Lower leg skin (tissue), 3 donors: ENCODE data around the gene CCDC187.

Experiments used
- POLR2A ChIP-seq, 2 donors: fragments of 450-650 bp; IDR thresholded peaks; one replicate each; pipeline ENCODE4 v1.6.1; 2016 to 2017; ENCODE audit warnings: antibody characterized with exemption in 2 of 2, mild to moderate bottlenecking in 1 of 2, moderate library complexity in 1 of 2
- TF ChIP-seq, protein P1 (sequence below), 3 donors: fragments of 450-650 bp; IDR thresholded peaks; one replicate each; pipeline ENCODE4 v1.5.1; 2016; ENCODE audit warnings: antibody characterized with exemption in 3 of 3, mild to moderate bottlenecking in 3 of 3, moderate library complexity in 2 of 3

- TF ChIP-seq, protein P1, sequence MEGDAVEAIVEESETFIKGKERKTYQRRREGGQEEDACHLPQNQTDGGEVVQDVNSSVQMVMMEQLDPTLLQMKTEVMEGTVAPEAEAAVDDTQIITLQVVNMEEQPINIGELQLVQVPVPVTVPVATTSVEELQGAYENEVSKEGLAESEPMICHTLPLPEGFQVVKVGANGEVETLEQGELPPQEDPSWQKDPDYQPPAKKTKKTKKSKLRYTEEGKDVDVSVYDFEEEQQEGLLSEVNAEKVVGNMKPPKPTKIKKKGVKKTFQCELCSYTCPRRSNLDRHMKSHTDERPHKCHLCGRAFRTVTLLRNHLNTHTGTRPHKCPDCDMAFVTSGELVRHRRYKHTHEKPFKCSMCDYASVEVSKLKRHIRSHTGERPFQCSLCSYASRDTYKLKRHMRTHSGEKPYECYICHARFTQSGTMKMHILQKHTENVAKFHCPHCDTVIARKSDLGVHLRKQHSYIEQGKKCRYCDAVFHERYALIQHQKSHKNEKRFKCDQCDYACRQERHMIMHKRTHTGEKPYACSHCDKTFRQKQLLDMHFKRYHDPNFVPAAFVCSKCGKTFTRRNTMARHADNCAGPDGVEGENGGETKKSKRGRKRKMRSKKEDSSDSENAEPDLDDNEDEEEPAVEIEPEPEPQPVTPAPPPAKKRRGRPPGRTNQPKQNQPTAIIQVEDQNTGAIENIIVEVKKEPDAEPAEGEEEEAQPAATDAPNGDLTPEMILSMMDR (IDR thresholded peaks at IDR 0.05): no peak
- no peak for TF ChIP-seq POLR2A (IDR thresholded peaks at IDR 0.05)
Measured at GRCh38 chr9:136200424-136200823, 103.5 kb downstream of the CCDC187 start.
